Fibroblast of pulmonary artery (primary cell): Measurements from ENCODE around the gene BCL2L2.

ENCODE experiments used
- DNase-seq: peaks from one replicate; pipeline ENCODE4 v3.0.0-alpha.2; 2010; ENCODE audit warnings: low read depth
- H3K4me3 ChIP-seq: replicated peaks from 2 replicates; pipeline ENCODE4 v1.5.1; 2011; ENCODE audit warnings: low read depth, mild to moderate bottlenecking, control low read depth, low read length, moderate library complexity
- CTCF ChIP-seq: IDR thresholded peaks from 2 replicates; pipeline ENCODE4 v1.5.1; 2011; ENCODE audit warnings: mild to moderate bottlenecking, control low read depth, low read length, inconsistent platforms; ENCODE audit errors: missing control alignments

Gene BCL2L2

GRCh38 chr14:23281247-23281646 lies 25.4 kb upstream of the BCL2L2 start:
- TF ChIP-seq CTCF: no peak
- H3K4me3 ChIP-seq: no peak overlapping the region

GRCh38 chr14:23284654-23285529 lies 21.7 kb upstream of the BCL2L2 start:
- peak overlapping the region; percentile 68 for H3K4me3 ChIP-seq
- TF ChIP-seq CTCF: no peak
- DNase-seq: peak; percentile 21

More at GRCh38 chr14:23281247-23281646, 25.4 kb upstream of the BCL2L2 start:
- no peak for DNase-seq

- no peak for DNase-seq
- H3K4me3 ChIP-seq: peak overlapping the region; percentile 68
- TF ChIP-seq CTCF: no peak
Measured at GRCh38 chr14:23285530-23286019, 21.1 kb upstream of the BCL2L2 start.

GRCh38 chr14:23286020-23286901 lies 20.4 kb upstream of the BCL2L2 start, which contains the start of gene HOMEZ:
Gene HOMEZ, minus strand, starts transcription at chr14:23286132. Its CDS starts 180 bp downstream, at chr14:23285952.
- no peak for TF ChIP-seq CTCF
- peak within 1 kb of the TSS; percentile 68 for H3K4me3 ChIP-seq
- peak; percentile 99 for DNase-seq

- no peak for TF ChIP-seq CTCF
- H3K4me3 ChIP-seq: peak overlapping the region; percentile 68
- DNase-seq: peak; percentile 36
Measured at GRCh38 chr14:23286902-23287479, 19.6 kb upstream of the BCL2L2 start.

- TF ChIP-seq CTCF: peak; percentile 87
- peak; percentile 66 for DNase-seq
- H3K4me3 ChIP-seq: no peak overlapping the region
Measured at GRCh38 chr14:23294734-23295561, 11.7 kb upstream of the BCL2L2 start.
